K562 (cell line): ENCODE measurements around the gene SERTAD2. TPM values are rescaled to one million over a fixed set of nuclear protein-coding genes. Genes with fewer than 3 reads are reported as not detected.

Source experiments
- ATAC-seq: fragments of 200-7000 bp; cut with Tn5 transposase; 3 replicates; pipeline ENCODE4 v1.9.1; 2020; ENCODE audit warnings: moderate library complexity
- BruUV-seq: library from RNA; stranded (reverse); fragments of 400-500 nt; replicated peaks from 2 replicates; lab custom pipeline; 2021; lab: Mats Ljungman, UMichigan
- CTCF ChIA-PET: fragments of 300-600 bp; formaldehyde crosslinking; extraction: SDS; loops from one replicate; lab custom pipeline; 2021; ENCODE audit warnings: low intra/inter-chr PET ratio; lab: Yijun Ruan, JAX
- POLR2A ChIA-PET: fragments of 300-600, 350-650 bp; sonication (Branson Sonifier 250); formaldehyde crosslinking; extraction: SDS; loops from one replicate; lab custom pipeline; 2021; ENCODE audit warnings: antibody characterized with exemption, inconsistent platforms; lab: Yijun Ruan, JAX
- DNase-seq, 4 experiments: peaks; one replicate each; pipeline versions ENCODE4 v3.0.0 to v3.0.0-alpha.2; 2011 to 2018; ENCODE audit warnings: low spot score in 3 of 4, mixed read lengths in 3 of 4; ENCODE audit errors: extremely low read depth in 1 of 4
- FAIRE-seq: peaks from 2 replicates; lab custom pipeline; 2011; peaks lifted over from hg19 to GRCh38; lab: Jason Lieb, UNC
- H2AFZ ChIP-seq: 2 replicates; pipeline ENCODE4 v1.6.0; 2011; ENCODE audit warnings: low read depth, low read length, control low read depth, inconsistent platforms
- H3K27ac ChIP-seq: fragments of 200-600 bp; 3 replicates; pipeline ENCODE4 v1.8.0; 2011; ENCODE audit warnings: low read depth, mild to moderate bottlenecking, control low read depth, inconsistent platforms, low read length, moderate library complexity, mixed read lengths; ENCODE audit errors: extremely low read depth
- H3K27me3 ChIP-seq, 2 experiments: fragments of 300-600 bp in 1 of 2; 2 replicates in 1 of 2; 3 replicates in 1 of 2; pipeline versions ENCODE4 v1.6.0 to v1.8.0; 2011; ENCODE audit warnings: inconsistent platforms in 2 of 2, low read length in 2 of 2, mild to moderate bottlenecking in 1 of 2, mixed read lengths in 1 of 2, moderate library complexity in 1 of 2; ENCODE audit not compliant: control insufficient read depth in 2 of 2, insufficient read depth in 2 of 2
- H3K36me3 ChIP-seq: fragments of 300-600 bp; 3 replicates; pipeline ENCODE4 v1.8.0; 2011; ENCODE audit warnings: mild to moderate bottlenecking, low read length, inconsistent platforms; ENCODE audit not compliant: control insufficient read depth, insufficient read depth
- H3K4me1 ChIP-seq, 2 experiments: fragments of 200-600 bp in 1 of 2; replicated peaks in 1 of 2; 2 replicates in 1 of 2; 3 replicates in 1 of 2; pipeline versions ENCODE4 v1.5.1 to v1.8.0; 2011; ENCODE audit warnings: inconsistent platforms in 2 of 2, low read length in 2 of 2, mild to moderate bottlenecking in 1 of 2, mixed read lengths in 1 of 2, moderate library complexity in 1 of 2; ENCODE audit not compliant: control insufficient read depth in 2 of 2, insufficient read depth in 2 of 2
- H3K4me2 ChIP-seq: 2 replicates; pipeline ENCODE4 v1.6.1; 2011; ENCODE audit warnings: low read length, control low read depth, inconsistent platforms, mixed read lengths; ENCODE audit not compliant: insufficient read depth
- H3K4me3 ChIP-seq: fragments of 200-600 bp; sonication (generic), shearing (Covaris generic); 2 replicates; pipeline ENCODE4 v1.5.1; 2016; ENCODE audit warnings: control low read depth, inconsistent platforms
- H3K79me2 ChIP-seq: fragments of 200-600 bp; 3 replicates; pipeline ENCODE4 v1.8.0; 2011; ENCODE audit warnings: low read length, inconsistent platforms; ENCODE audit not compliant: control insufficient read depth, insufficient read depth
- H3K9ac ChIP-seq, 2 experiments: 2 replicates each; pipeline versions ENCODE4 v1.6.0 to v1.6.1; 2011; ENCODE audit warnings: low read depth in 2 of 2, low read length in 2 of 2, control low read depth in 1 of 2, inconsistent platforms in 1 of 2, mild to moderate bottlenecking in 1 of 2, mixed read lengths in 1 of 2; ENCODE audit not compliant: insufficient read depth in 1 of 2
- H3K9me1 ChIP-seq: one replicate; pipeline ENCODE4 v1.6.0; 2011; ENCODE audit warnings: inconsistent platforms, mild to moderate bottlenecking, low read length, moderate library complexity; ENCODE audit not compliant: control insufficient read depth, insufficient read depth
- H3K9me3 ChIP-seq: replicated peaks from 2 replicates; pipeline ENCODE4 v1.5.1; 2011; ENCODE audit warnings: low read depth, low read length, inconsistent platforms; ENCODE audit not compliant: control insufficient read depth, insufficient read depth
- H4K20me1 ChIP-seq: replicated peaks from 2 replicates; pipeline ENCODE4 v1.6.1; 2011; ENCODE audit warnings: low read length, inconsistent platforms, mixed read lengths; ENCODE audit not compliant: control insufficient read depth, insufficient read depth
- CBX5 ChIP-seq: IDR thresholded peaks from 2 replicates; pipeline ENCODE4 v1.6.1; 2014; ENCODE audit warnings: low read depth, borderline replicate concordance
- THRB ChIP-seq: fragments of 450-650 bp; formaldehyde crosslinking; conservative IDR thresholded peaks from 2 replicates; pipeline ENCODE4 v1.4.0; 2022; ENCODE audit warnings: mild to moderate bottlenecking, missing genetic modification characterization
- ZBTB8A ChIP-seq: fragments of 450-650 bp; IDR thresholded peaks from 2 replicates; pipeline ENCODE4 v1.6.1; 2018; ENCODE audit warnings: mild to moderate bottlenecking, moderate library complexity; ENCODE audit not compliant: partially characterized antibody
- ZNF77 ChIP-seq: fragments of 250-450 bp; sonication (Bioruptor Pico); IDR thresholded peaks from 2 replicates; pipeline ENCODE4 v1.5.0; 2020
- WGBS: fragments of 100-300 bp; shearing (Covaris generic); methylation state at CpG from one replicate; pipeline ENCODE4 v1.1.6; 2016; ENCODE audit warnings: low coverage, mixed read lengths; ENCODE audit not compliant: insufficient coverage; ENCODE audit errors: missing lambda C conversion rate; 5-methylcytosine and 5-hydroxymethylcytosine counted together
- in situ Hi-C: fragments of 300-500 bp; cut with MboI; formaldehyde crosslinking; loops from 4 replicates; pipeline ENCODE4 v1.15.0; 2018; ENCODE audit warnings: inconsistent platforms, mixed read lengths
- intact Hi-C: fragments of 100-400 bp; cut with micrococcal nuclease; formaldehyde crosslinking; loops from 2 replicates; pipeline ENCODE4 v1.14.2; 2022
- polyA plus RNA-seq, 8 experiments: library from polyadenylated mRNA; depleted of rRNA in 4 of 8; stranded (reverse) in 5 of 8; unstranded in 3 of 8; fragments of >200 nt; fragmentation: Nextera tagmentation in 2 of 8; fragmentation: Illumina TruSeq in 1 of 8; extraction: Ambion mirVana in 2 of 8; extraction: Trizol in 1 of 8; gene quantifications; 2 replicates each; pipeline versions ENCODE4 v1.2.1 to v1.2.3, GENCODE V29; 2011 to 2014; ENCODE audit warnings: inconsistent platforms in 1 of 8, missing spikeins in 1 of 8
- total RNA-seq, 7 experiments: library from RNA; depleted of rRNA in 6 of 7; stranded (reverse); fragments of >200 nt in 6 of 7; fragmentation: Illumina TruSeq in 2 of 7; extraction: Trizol in 2 of 7; gene quantifications; 2 replicates each; pipeline versions ENCODE4 v1.2.1 to v1.2.3, GENCODE V29; 2011 to 2021; ENCODE audit warnings: low replicate concordance in 1 of 7

SERTAD2 gene
- total and polyA plus RNA-seq, 9 of the 15 experiments (the other 6 are each of a cell fraction or from before 2014, with no cell fraction given), result 3.0 to 12.5 (median 6.1) TPM

- DNase-seq, result no peak
- 63% methylated on average over 9 of the region's 9 CpGs for WGBS
These were observed 30.2 kb upstream of the SERTAD2 start for GRCh38 chr2:64683771-64684510.

More at GRCh38 chr2:64683771-64684510, 30.2 kb upstream of the SERTAD2 start:
- H2AFZ ChIP-seq, result no peak overlapping the region
- TF ChIP-seq THRB (CRISPR knock-in tag), result no peak
- TF ChIP-seq ZBTB8A, result no peak
- no peak for TF ChIP-seq ZNF77 (CRISPR knock-in tag)
- no peak for TF ChIP-seq CBX5
- intact Hi-C loops, result no loop called here
- H3K9me3 ChIP-seq, result no peaks in the 10 kb centered on the region
- no peak overlapping the region for H3K4me3 ChIP-seq
- ATAC-seq (no peak), FAIRE-seq (no peak)
- BruUV-seq, result no TSS peak
- ChIA-PET CTCF (no interaction called here), POLR2A (interaction anchor here (0.6 kb wide), 1 partner anchor 307 kb away, joined by 3 read pairs; no protein-coding TSS in a partner anchor)
- no peak overlapping the region for H3K4me2 ChIP-seq
- no peaks in the 10 kb centered on the region for H3K79me2 ChIP-seq
- no peaks in the 10 kb centered on the region for H3K9me1 ChIP-seq
- peaks cover 0 to 6% of the 10 kb centered on the region in 2 experiments; a peak in 2 of 5 replicates for H3K4me1 ChIP-seq
- H3K27ac ChIP-seq, result no peak overlapping the region
- H4K20me1 ChIP-seq, result no peaks in the 10 kb centered on the region
- H3K9ac ChIP-seq, result no peak overlapping the region
- no peaks in the 10 kb centered on the region for H3K27me3 ChIP-seq
- in situ Hi-C loops, result no loop called here
- no peaks in the 10 kb centered on the region for H3K36me3 ChIP-seq
